Right forelimb (tissue), 1 donor: ENCODE data around the gene CYP4V2.

ENCODE experiments used
- DNase-seq: peaks from one replicate; pipeline ENCODE4 v3.0.0-alpha.2; 2018

Gene CYP4V2

GRCh38 chr4:186191200-186192065 is at the start of gene CYP4V2:
CYP4V2 (plus strand) TSS chr4:186191567; CDS start chr4:186191824, 257 bp downstream.
- DNase-seq: peak; percentile 83

- peak; percentile 88 for DNase-seq
Measured at GRCh38 chr4:186144198-186144945, 47.0 kb upstream of the CYP4V2 start.

DNA sequence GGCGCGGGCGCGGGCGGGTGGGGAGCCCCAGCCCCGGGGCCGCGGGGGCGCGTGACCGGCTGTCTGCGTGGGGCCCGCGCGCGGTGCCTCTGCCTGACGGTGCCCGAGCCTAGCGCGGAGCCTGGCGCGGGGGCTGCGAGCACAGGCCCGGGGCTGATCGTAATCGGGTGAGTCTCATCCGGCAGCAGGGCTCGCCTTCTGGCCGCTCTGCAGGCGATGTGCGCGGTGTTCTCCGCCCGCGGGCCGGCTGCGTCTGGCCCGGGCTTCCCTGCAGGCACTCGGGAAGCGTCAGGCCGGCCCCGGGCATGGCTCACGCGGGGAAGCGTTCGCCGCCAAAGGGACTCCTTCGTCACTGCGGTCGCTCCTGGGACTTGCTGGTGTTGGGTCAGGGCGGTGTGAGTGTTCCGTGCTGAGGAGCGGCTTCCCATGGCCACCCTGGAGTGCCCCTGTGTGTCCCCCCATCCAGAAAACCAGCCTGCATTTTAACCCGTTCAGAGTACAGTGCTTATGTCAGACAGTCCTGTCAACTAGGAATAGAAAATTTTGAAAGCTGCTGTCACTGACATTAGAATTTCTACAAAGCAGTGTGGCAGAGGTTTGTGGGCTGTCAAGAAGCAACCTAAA is 46.3 kb upstream of the CYP4V2 start:
- peak; percentile 81 for DNase-seq

- no peak for DNase-seq
Measured at GRCh38 chr4:186146458-186146857, 44.9 kb upstream of the CYP4V2 start.

DNA sequence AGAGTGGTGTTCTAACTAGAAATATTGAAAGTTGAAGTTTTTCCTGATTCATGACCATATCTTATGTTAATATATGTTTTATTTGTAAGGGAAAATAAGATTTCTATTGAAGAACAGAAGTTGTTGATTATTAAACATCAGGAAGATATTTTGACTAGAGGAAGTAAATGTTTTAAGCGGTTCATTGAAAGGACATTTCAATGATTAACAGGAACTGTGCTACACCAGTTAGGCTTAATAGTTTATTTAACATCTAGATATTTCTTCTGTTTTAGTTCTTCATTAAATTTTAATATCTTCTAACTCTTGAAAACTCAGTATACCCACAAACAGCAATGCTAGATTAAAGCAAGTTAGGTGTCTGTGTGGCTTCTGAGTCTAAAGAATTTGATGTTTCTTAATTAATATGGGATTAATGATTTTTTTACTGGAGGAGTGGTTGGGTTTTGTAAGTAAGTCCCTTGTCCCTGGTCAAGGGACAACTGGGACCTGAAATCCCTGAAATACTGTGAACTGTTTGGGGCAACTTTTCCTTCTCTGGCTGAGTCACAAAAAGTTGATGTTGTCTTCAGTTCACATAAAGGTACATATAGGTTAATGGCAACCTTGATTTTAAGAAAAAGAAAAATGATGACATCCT is 42.9 kb upstream of the CYP4V2 start:
- no peak for DNase-seq

DNA sequence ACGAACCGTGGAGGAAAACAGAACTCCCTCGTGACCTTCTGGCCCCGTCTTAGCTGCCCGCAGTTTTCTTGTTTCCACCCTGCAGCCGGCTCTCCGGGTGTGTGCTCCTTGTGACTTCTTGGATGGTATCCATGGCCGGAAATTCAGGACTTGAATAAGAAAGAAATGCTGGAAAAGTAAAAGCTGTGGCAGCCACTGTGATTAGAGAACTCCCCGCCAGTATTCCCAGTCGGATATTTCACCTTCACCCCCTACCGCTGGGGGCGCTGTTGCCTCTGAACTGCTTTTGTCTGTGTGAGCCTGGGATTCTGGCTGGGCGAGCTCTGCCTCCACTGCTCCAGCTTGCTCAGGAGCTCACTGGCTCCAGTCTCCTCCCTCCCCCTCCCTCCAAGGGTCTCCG is 41.5 kb upstream of the CYP4V2 start:
- no peak for DNase-seq

GRCh38 chr4:186150926-186151325 is 40.4 kb upstream of the CYP4V2 start:
- DNase-seq: no peak

- DNase-seq: no peak
Measured at GRCh38 chr4:186151499-186151898, 39.9 kb upstream of the CYP4V2 start.

GRCh38 chr4:186158021-186158813 is 33.1 kb upstream of the CYP4V2 start:
- no peak for DNase-seq

DNA sequence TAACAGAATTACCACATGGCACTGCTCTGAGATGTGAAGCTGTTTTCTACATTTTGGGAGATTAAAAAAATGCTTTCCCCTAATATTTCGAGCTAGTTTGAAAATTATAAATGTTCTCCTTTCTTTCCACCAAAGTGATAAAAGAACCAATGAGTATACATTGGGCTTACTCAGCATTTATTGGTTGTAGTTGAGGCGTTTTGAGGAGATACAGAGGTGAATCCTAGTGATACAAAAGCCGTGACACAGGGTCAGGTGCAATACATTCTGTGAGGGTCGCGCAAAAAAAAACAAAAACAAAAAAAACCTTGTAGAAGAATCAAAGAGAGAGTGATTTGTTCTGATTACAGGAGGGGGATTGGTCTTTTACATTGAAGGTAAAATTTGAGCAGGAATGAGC is 32.4 kb upstream of the CYP4V2 start:
- DNase-seq: no peak

DNA sequence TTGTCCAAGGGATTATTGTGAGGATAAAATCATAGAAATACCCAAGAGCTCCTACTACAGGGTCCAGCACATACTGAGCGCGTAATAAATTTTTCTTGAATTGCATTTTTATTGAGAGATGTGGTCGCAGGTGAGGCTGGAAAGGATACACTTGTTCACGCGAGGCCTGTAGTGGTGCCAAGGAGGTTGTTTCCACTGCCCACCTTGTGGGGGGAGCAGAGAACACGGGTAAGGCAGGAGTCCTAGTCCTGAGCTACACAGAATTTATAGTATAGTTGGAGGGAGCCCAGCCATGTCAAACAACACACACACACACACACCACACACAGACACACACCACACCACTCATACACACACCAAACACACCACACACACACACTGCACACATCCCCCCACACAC is 31.8 kb upstream of the CYP4V2 start:
- no peak for DNase-seq

DNA sequence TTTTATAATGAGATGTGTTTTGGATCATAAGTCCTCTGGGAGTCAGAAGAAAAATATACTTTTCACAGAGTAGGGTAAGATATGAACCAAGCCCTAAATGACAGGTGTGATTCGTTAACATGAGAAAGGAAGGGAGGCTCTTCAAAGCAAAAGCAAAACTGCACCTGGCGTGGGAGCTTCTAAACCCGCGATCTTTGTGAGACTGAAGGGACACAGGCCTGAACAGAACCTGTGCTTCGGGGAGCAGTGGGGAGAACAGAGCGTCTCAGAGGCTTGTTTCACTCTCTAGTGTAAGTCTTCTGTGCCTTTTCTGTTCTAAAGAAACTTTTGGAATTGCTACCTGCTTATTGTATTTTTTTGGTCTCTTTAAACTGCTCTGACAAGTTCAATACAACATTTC is 30.2 kb upstream of the CYP4V2 start:
- no peak for DNase-seq

DNA sequence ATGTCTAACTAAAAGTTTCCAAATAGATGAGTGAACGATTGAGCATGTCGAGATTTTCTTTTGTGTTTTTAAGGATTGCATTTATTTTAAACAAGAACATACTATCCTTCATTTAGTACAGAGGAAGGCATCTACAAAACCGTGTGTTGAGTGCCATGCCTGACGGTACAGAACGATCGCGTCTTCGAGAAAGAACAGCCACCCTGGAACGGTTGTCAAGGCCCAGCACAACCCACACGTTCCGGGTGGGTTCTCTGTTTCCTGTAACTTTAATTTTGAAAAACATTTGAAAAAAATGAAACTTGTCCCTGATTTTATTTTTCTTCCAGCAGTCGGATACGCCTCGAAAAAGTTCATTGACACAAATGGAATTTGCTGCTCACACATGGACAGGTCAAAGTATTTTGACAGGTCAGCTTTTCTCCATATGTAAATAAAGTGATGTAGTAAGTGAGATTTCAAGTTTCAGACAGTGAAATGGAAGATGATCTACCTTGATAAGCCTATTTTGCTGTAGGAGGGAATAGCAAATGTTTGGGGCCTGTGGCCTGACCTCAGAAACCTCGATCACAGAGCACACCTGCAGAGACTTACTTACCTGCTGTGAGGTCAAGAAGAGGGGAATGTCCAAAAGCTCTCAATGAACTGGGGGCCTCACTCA is 24.4 kb upstream of the CYP4V2 start:
- no peak for DNase-seq

DNA sequence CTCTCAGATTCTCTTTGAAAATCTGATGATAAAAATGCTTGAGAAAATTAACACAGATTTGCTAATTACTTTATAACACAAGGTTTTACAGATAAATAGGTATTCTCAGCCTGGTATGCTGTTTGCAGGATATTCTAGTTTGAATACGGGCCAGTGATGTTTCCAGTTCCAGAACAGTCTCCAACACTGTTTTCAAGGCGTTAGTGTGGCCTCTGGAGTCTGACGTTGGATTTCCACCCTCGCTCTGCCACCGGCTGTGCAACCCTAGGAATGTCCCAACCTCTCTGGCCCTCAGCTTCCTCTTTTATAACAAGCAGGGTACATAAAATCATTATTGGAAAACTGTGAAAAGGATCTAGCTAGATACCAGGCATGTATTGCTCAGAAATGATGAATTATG is 23.8 kb upstream of the CYP4V2 start:
- no peak for DNase-seq

- DNase-seq: no peak
Measured at GRCh38 chr4:186168750-186169149, 22.6 kb upstream of the CYP4V2 start.

GRCh38 chr4:186169333-186169944 is 21.9 kb upstream of the CYP4V2 start:
- no peak for DNase-seq

GRCh38 chr4:186169945-186170802 is 21.2 kb upstream of the CYP4V2 start:
- no peak for DNase-seq

GRCh38 chr4:186170966-186171365 is 20.4 kb upstream of the CYP4V2 start:
- DNase-seq: no peak

DNA sequence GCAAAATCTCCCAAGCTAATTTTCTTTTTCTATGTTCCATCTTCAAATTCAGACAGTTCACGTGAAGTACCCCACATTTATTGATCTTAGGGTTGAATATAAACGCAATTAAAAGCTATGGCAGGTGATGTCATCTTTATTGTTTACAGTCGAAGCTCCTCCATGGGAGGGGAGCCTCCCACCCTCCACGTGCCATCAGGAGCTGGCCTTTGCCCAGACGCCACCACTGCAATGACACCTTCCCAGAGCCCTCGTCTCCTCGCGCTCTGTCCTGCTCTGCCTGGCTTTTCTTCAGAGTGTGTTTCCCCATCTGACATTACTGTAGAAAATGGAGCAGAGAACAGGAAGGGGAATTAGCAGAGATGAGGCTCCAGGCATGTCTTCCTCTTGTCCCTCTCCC is 18.8 kb upstream of the CYP4V2 start:
- DNase-seq: no peak

DNA sequence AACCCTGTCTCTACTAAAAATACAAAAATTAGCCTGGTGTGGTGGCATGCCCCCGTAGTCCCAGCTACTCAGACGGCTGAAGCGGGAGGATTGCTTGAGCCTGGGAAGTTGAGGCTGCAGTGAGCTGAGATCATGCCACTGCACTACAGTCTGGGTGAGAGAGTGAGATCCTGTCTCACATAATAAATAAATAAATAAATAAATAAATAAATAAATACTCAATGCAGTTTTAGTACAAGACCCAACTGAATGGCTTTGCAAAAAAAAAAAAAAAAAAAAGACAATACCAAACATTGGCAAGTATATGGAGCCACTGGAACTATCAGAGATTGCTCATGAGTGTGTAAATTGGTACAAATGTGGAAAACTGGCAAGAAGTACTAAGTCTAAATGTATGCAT is 3.3 kb upstream of the CYP4V2 start:
- DNase-seq: no peak
